IMR-90 (cell line): ENCODE results near the gene RBBP8NL. TPM values are rescaled to one million over a fixed set of nuclear protein-coding genes. Genes with fewer than 3 reads are reported as not detected.

ENCODE experiments used
- ATAC-seq: fragments of 200-7000 bp; cut with Tn5 transposase; 2 replicates; pipeline ENCODE4 v1.9.1; 2020; ENCODE audit warnings: low read depth, mild to moderate bottlenecking, moderate library complexity
- BruUV-seq: library from RNA; stranded (reverse); fragments of 400-500 nt; replicated peaks from 2 replicates; lab custom pipeline; 2021; lab: Mats Ljungman, UMichigan
- CTCF ChIA-PET: fragments of 300-600 bp; formaldehyde crosslinking; extraction: SDS; loops from one replicate; lab custom pipeline; 2021; ENCODE audit warnings: antibody characterized with exemption; lab: Yijun Ruan, JAX
- POLR2A ChIA-PET: fragments of 300-600 bp; sonication (Branson Sonifier 250); formaldehyde crosslinking; loops from one replicate; lab custom pipeline; 2022; ENCODE audit warnings: antibody characterized with exemption; ENCODE audit not compliant: unreplicated experiment; lab: Charles Lee
- DNase-seq: peaks from one replicate; pipeline ENCODE4 v3.0.0; 2013
- H2AFZ ChIP-seq: replicated peaks from 2 replicates; pipeline ENCODE3; 2013; ENCODE audit warnings: low read length, mild to moderate bottlenecking; ENCODE audit not compliant: poor library complexity
- H2AK5ac ChIP-seq: 2 replicates; pipeline ENCODE4 v1.6.1; 2013; ENCODE audit warnings: low read depth, low read length, inconsistent platforms
- H2AK9ac ChIP-seq: replicated peaks from 2 replicates; pipeline ENCODE3; 2013; ENCODE audit warnings: mild to moderate bottlenecking, low read depth, low read length, moderate library complexity; ENCODE audit not compliant: poor library complexity
- H2BK120ac ChIP-seq: 2 replicates; pipeline ENCODE4 v1.6.1; 2013; ENCODE audit warnings: low read depth, low read length, inconsistent platforms
- H2BK15ac ChIP-seq: 3 replicates; pipeline ENCODE4 v1.6.1; 2013; ENCODE audit warnings: low read depth, low read length, inconsistent platforms
- H2BK20ac ChIP-seq: 2 replicates; pipeline ENCODE4 v1.6.1; 2013; ENCODE audit warnings: low read depth, mild to moderate bottlenecking, inconsistent platforms, low read length, moderate library complexity
- H2BK5ac ChIP-seq: 2 replicates; pipeline ENCODE4 v1.6.1; 2013; ENCODE audit warnings: mild to moderate bottlenecking, low read depth, low read length, inconsistent platforms; ENCODE audit not compliant: poor library complexity, severe bottlenecking
- H3K14ac ChIP-seq: replicated peaks from 2 replicates; pipeline ENCODE4 v1.6.1; 2013; ENCODE audit warnings: low read depth, low read length, inconsistent platforms
- H3K18ac ChIP-seq: 2 replicates; pipeline ENCODE4 v1.6.1; 2013; ENCODE audit warnings: low read depth, low read length, control low read depth
- H3K23ac ChIP-seq: 2 replicates; pipeline ENCODE4 v1.6.1; 2013; ENCODE audit warnings: low read depth, low read length, inconsistent platforms
- H3K27ac ChIP-seq: 2 replicates; pipeline ENCODE4 v1.5.1; 2013; ENCODE audit warnings: mild to moderate bottlenecking, control low read depth, low read length; ENCODE audit not compliant: insufficient read depth
- H3K27me3 ChIP-seq: 2 replicates; pipeline ENCODE4 v1.6.1; 2013; ENCODE audit warnings: low read length; ENCODE audit not compliant: control insufficient read depth, insufficient read depth
- H3K36me3 ChIP-seq: 2 replicates; pipeline ENCODE4 v1.6.1; 2013; ENCODE audit warnings: low read length, mixed read lengths; ENCODE audit not compliant: control insufficient read depth, insufficient read depth
- H3K4ac ChIP-seq: 2 replicates; pipeline ENCODE4 v1.6.1; 2013; ENCODE audit warnings: low read depth, low read length, inconsistent platforms
- H3K4me1 ChIP-seq: 2 replicates; pipeline ENCODE4 v1.6.1; 2013; ENCODE audit warnings: low read length, mixed read lengths; ENCODE audit not compliant: control insufficient read depth, insufficient read depth
- H3K4me2 ChIP-seq: 2 replicates; pipeline ENCODE4 v1.6.1; 2013; ENCODE audit warnings: low read depth, mild to moderate bottlenecking, control low read depth, low read length, moderate library complexity
- H3K4me3 ChIP-seq: 2 replicates; pipeline ENCODE4 v1.5.1; 2013; ENCODE audit warnings: low read depth, mild to moderate bottlenecking, control low read depth, low read length, moderate library complexity; ENCODE audit not compliant: insufficient read depth
- H3K56ac ChIP-seq: 2 replicates; pipeline ENCODE4 v1.6.1; 2013; ENCODE audit warnings: low read length, inconsistent platforms; ENCODE audit not compliant: insufficient read depth; ENCODE audit errors: extremely low read depth
- H3K79me1 ChIP-seq, 2 experiments: 2 replicates each; pipeline ENCODE4 v1.6.1; 2013; ENCODE audit warnings: low read length in 2 of 2, inconsistent platforms in 1 of 2, low read depth in 1 of 2
- H3K9ac ChIP-seq: 2 replicates; pipeline ENCODE4 v1.6.1; 2013; ENCODE audit warnings: low read depth, low read length, control low read depth
- H3K9me1 ChIP-seq: 2 replicates; pipeline ENCODE4 v1.6.1; 2013; ENCODE audit warnings: low read length, inconsistent platforms; ENCODE audit not compliant: insufficient read depth
- H3K9me3 ChIP-seq: 2 replicates; pipeline ENCODE4 v1.6.1; 2013; ENCODE audit warnings: low read length; ENCODE audit not compliant: control insufficient read depth, insufficient read depth
- H4K20me1 ChIP-seq: 2 replicates; pipeline ENCODE4 v1.6.1; 2013; ENCODE audit warnings: low read length, inconsistent platforms; ENCODE audit not compliant: insufficient read depth
- H4K5ac ChIP-seq: 2 replicates; pipeline ENCODE4 v1.6.1; 2013; ENCODE audit warnings: mild to moderate bottlenecking, low read depth, low read length, control low read depth
- H4K8ac ChIP-seq, 2 experiments: 2 replicates each; pipeline ENCODE4 v1.6.1; 2013; ENCODE audit warnings: low read depth in 2 of 2, low read length in 2 of 2, control low read depth in 1 of 2, inconsistent platforms in 1 of 2
- H4K91ac ChIP-seq: 2 replicates; pipeline ENCODE4 v1.6.1; 2013; ENCODE audit warnings: low read depth, low read length, inconsistent platforms; ENCODE audit not compliant: insufficient read depth
- BHLHE40 ChIP-seq: fragments of 150-350 bp; IDR thresholded peaks from 2 replicates; pipeline ENCODE4 v1.6.1; 2016; ENCODE audit warnings: mild to moderate bottlenecking, low read depth, low read length
- CHD1 ChIP-seq: IDR thresholded peaks from 2 replicates; pipeline ENCODE4 v1.6.1; 2012; ENCODE audit warnings: low read depth, low read length, improper control_type of control experiment
- ELK1 ChIP-seq: fragments of 150-350 bp; IDR thresholded peaks from 2 replicates; pipeline ENCODE4 v1.6.1; 2016; ENCODE audit warnings: low read depth, mild to moderate bottlenecking, low read length, moderate library complexity, borderline replicate concordance
- FOS ChIP-seq: fragments of 150-350 bp; IDR thresholded peaks from 2 replicates; pipeline ENCODE4 v1.6.1; 2016; ENCODE audit warnings: low read depth, low read length
- MAFK ChIP-seq: IDR thresholded peaks from 2 replicates; pipeline ENCODE4 v1.6.1; 2012; ENCODE audit warnings: low read depth, low read length, improper control_type of control experiment
- MAZ ChIP-seq: IDR thresholded peaks from 2 replicates; pipeline ENCODE4 v1.6.1; 2012; ENCODE audit warnings: low read depth, mild to moderate bottlenecking, low read length, improper control_type of control experiment, moderate library complexity, borderline replicate concordance
- NFE2L2 ChIP-seq: fragments of 150-350 bp; IDR thresholded peaks from 2 replicates; pipeline ENCODE4 v1.6.1; 2016; ENCODE audit warnings: low read depth, mild to moderate bottlenecking, low read length
- RAD21 ChIP-seq: IDR thresholded peaks from 2 replicates; pipeline ENCODE4 v1.6.1; 2012; ENCODE audit warnings: low read length, improper control_type of control experiment
- RCOR1 ChIP-seq: IDR thresholded peaks from 2 replicates; pipeline ENCODE4 v1.6.1; 2012; ENCODE audit warnings: mild to moderate bottlenecking, low read length, improper control_type of control experiment; ENCODE audit not compliant: insufficient replicate concordance
- WGBS, 2 experiments: methylation state at CpG; one replicate each; pipeline versions ENCODE4 v1.1.5 to v1.1.7; 2013; ENCODE audit warnings: missing lambda C conversion rate in 2 of 2; ENCODE audit not compliant: insufficient read length in 1 of 2; ENCODE audit errors: extremely low coverage in 2 of 2; 5-methylcytosine and 5-hydroxymethylcytosine counted together
- dilution Hi-C: fragments of 300-500 bp; cut with HindIII; formaldehyde crosslinking; loops from one replicate; pipeline ENCODE4 v1.14.3; 2018; ENCODE audit warnings: low sequenced_read_pairs; ENCODE audit not compliant: unreplicated experiment
- in situ Hi-C: fragments of 300-500 bp; cut with MboI; formaldehyde crosslinking; loops from 3 replicates; pipeline ENCODE4 v1.14.3; 2019; ENCODE audit warnings: low sequenced_read_pairs, inconsistent platforms, mixed read lengths
- intact Hi-C: fragments of 100-400 bp; cut with micrococcal nuclease; formaldehyde crosslinking; loops from 2 replicates; pipeline ENCODE4 v1.10.0; 2022
- polyA plus RNA-seq, 3 experiments: library from polyadenylated mRNA; depleted of rRNA; stranded (reverse); fragments of >200 nt; gene quantifications; 2 replicates each; pipeline ENCODE4 v1.2.3, GENCODE V29; 2012; ENCODE audit warnings: low replicate concordance in 1 of 3
- total RNA-seq: library from RNA; depleted of rRNA; stranded (reverse); fragments of >200 nt; gene quantifications from 2 replicates; pipeline ENCODE4 v1.2.3, GENCODE V29; 2012
- TF ChIP-seq, protein P1 (sequence below): conservative IDR thresholded peaks from 2 replicates; pipeline ENCODE4 v1.5.1; 2012; ENCODE audit warnings: mild to moderate bottlenecking, low read depth, low read length, improper control_type of control experiment
- TF ChIP-seq, protein P2 (sequence below): fragments of 150-350 bp; IDR thresholded peaks from 2 replicates; pipeline ENCODE4 v1.6.1; 2017; ENCODE audit warnings: mild to moderate bottlenecking, antibody characterized with exemption, low read length, low read depth

RBBP8NL gene
- total and polyA plus RNA-seq, 2 of the 4 experiments (the other 2 are of a cell fraction) = not detected

- dilution Hi-C loops = no loop called here
- Histone ChIP-seq H3K79me1 (no peaks in the 10 kb centered on the region), H3K4me1 (no peaks in the 10 kb centered on the region), H4K91ac (no peak overlapping the region), H3K4ac (no peak overlapping the region), H2BK15ac (no peak overlapping the region), H3K27me3 (peaks cover 12% of the 10 kb centered on the region; the same call in 1 of the 2 replicates), H3K4me3 (no peak overlapping the region), H3K36me3 (no peaks in the 10 kb centered on the region), H3K27ac (no peak overlapping the region), H3K18ac (no peak overlapping the region), H2AK5ac (no peak overlapping the region), H3K23ac (no peak overlapping the region), H2AFZ (no peak overlapping the region), H2AK9ac (no peak overlapping the region), H3K9ac (no peak overlapping the region), H3K14ac (no peak overlapping the region), H2BK20ac (no peak overlapping the region), H3K56ac (no peak overlapping the region), H2BK120ac (no peak overlapping the region), H3K9me3 (no peaks in the 10 kb centered on the region), H4K20me1 (no peaks in the 10 kb centered on the region; the same call in 1 of the 2 replicates), H3K4me2 (no peak overlapping the region), H2BK5ac (no peak overlapping the region), H3K9me1 (peaks cover 6% of the 10 kb centered on the region; the same call in 1 of the 2 replicates), H4K5ac (no peak overlapping the region), H4K8ac (no peak overlapping the region)
- TF ChIP-seq, protein P1, sequence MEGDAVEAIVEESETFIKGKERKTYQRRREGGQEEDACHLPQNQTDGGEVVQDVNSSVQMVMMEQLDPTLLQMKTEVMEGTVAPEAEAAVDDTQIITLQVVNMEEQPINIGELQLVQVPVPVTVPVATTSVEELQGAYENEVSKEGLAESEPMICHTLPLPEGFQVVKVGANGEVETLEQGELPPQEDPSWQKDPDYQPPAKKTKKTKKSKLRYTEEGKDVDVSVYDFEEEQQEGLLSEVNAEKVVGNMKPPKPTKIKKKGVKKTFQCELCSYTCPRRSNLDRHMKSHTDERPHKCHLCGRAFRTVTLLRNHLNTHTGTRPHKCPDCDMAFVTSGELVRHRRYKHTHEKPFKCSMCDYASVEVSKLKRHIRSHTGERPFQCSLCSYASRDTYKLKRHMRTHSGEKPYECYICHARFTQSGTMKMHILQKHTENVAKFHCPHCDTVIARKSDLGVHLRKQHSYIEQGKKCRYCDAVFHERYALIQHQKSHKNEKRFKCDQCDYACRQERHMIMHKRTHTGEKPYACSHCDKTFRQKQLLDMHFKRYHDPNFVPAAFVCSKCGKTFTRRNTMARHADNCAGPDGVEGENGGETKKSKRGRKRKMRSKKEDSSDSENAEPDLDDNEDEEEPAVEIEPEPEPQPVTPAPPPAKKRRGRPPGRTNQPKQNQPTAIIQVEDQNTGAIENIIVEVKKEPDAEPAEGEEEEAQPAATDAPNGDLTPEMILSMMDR = no peak
- no peak for TF ChIP-seq MAZ
- TF ChIP-seq RAD21 = no peak
- TF ChIP-seq FOS = no peak
- TF ChIP-seq CHD1 = no peak
- TF ChIP-seq, protein P2, sequence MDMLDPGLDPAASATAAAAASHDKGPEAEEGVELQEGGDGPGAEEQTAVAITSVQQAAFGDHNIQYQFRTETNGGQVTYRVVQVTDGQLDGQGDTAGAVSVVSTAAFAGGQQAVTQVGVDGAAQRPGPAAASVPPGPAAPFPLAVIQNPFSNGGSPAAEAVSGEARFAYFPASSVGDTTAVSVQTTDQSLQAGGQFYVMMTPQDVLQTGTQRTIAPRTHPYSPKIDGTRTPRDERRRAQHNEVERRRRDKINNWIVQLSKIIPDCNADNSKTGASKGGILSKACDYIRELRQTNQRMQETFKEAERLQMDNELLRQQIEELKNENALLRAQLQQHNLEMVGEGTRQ = no peak
- TF ChIP-seq MAFK = no peak
- TF ChIP-seq NFE2L2 = no peak
- TF ChIP-seq BHLHE40 = no peak
- no peak for TF ChIP-seq RCOR1
- TF ChIP-seq ELK1 = no peak
- 61% methylated on average over 3 of the region's 6 CpGs; no CpG with 5 or more reads in 1 of the 2 experiments for WGBS, 2 experiments
- ChIA-PET POLR2A (no interaction called here), CTCF (no interaction called here)
- in situ Hi-C loops = no loop called here
- ATAC-seq = no peak
- intact Hi-C loops = no loop called here
- BruUV-seq = no TSS peak
- DNase-seq = no peak
These were observed 5.7 kb downstream of the RBBP8NL start for GRCh38 chr20:62421716-62421990.
